AG09309 (cell line): ENCODE results near the gene HDLBP.
"Not testable (repeated sequence)": the region's sequence is repeated elsewhere in the genome, so short reads cannot be mapped to it uniquely, and the experiment has no call there.

Source experiments
- DNase-seq: peaks from one replicate; pipeline ENCODE4 v3.0.0-alpha.2; 2010; ENCODE audit warnings: low read depth
- H3K4me3 ChIP-seq: 2 replicates; pipeline ENCODE4 v1.5.1; 2011; ENCODE audit warnings: mild to moderate bottlenecking, low read depth, low read length, moderate library complexity; ENCODE audit not compliant: control insufficient read depth
- TF ChIP-seq, protein P1 (sequence below): IDR thresholded peaks from 2 replicates; pipeline ENCODE4 v1.5.1; 2011; ENCODE audit warnings: mild to moderate bottlenecking, low read depth, low read length, inconsistent platforms; ENCODE audit not compliant: insufficient read depth, control insufficient read depth; ENCODE audit errors: missing control alignments

Gene HDLBP

DNA sequence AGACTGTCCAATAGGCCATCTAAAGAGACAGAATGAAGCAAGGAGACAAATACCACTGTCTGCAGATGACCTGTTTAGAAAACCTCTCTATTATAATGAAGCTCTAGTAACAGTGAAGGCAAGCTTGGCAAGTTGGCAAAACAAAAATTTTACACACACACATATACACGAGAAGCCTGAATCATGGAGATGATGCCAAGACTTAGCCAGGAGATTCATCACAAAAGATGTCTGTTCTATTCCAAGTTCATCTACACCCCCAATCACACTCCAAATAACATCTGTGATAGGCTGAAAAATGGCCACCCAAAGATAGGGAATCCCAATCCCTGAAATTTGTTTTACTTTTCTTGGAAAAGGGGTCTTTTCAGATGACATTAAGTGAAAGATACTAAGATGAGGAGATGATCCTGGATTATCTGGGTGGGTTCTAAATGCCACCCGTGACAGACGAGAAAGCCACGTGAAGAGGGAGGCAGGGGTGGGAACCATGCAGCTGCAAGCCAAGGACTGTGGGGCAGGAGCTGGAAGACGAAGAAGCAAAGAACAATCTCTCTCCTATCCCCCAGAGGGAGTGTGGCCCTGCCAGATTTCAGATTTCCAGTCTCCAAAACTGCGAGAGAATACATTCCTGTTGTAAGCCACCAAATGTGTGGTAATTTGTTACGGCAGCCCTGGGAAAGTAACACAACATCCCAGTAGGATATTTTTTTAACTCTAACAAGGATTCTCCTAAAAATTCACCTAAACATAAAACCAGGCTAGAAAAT is 20.0 kb downstream of the HDLBP start:
- H3K4me3 ChIP-seq, result no peak overlapping the region
- TF ChIP-seq, protein P1, sequence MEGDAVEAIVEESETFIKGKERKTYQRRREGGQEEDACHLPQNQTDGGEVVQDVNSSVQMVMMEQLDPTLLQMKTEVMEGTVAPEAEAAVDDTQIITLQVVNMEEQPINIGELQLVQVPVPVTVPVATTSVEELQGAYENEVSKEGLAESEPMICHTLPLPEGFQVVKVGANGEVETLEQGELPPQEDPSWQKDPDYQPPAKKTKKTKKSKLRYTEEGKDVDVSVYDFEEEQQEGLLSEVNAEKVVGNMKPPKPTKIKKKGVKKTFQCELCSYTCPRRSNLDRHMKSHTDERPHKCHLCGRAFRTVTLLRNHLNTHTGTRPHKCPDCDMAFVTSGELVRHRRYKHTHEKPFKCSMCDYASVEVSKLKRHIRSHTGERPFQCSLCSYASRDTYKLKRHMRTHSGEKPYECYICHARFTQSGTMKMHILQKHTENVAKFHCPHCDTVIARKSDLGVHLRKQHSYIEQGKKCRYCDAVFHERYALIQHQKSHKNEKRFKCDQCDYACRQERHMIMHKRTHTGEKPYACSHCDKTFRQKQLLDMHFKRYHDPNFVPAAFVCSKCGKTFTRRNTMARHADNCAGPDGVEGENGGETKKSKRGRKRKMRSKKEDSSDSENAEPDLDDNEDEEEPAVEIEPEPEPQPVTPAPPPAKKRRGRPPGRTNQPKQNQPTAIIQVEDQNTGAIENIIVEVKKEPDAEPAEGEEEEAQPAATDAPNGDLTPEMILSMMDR, result no peak
- DNase-seq, result no peak

DNA sequence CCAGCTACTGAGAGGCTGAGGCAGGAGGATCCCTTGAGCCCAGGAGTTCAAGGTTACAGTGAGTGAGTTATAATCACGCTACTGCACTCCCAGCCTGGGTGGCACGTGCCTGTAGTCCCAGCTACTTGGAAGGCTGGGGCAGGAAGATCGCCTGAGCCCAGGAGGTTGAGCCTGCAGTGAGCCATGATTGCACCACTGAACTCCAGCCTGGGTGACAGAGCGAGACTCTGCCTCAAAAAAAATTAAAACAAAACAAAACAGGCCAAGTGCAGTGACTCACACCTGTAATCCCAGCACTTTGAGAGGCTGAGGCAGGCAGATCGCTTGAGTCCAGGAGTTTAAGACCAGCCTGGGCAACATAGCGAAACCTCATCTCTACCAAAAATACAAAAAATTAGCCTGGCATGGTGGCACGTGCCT is 22.1 kb downstream of the HDLBP start:
- H3K4me3 ChIP-seq, DNase-seq: not testable (repeated sequence)

DNA sequence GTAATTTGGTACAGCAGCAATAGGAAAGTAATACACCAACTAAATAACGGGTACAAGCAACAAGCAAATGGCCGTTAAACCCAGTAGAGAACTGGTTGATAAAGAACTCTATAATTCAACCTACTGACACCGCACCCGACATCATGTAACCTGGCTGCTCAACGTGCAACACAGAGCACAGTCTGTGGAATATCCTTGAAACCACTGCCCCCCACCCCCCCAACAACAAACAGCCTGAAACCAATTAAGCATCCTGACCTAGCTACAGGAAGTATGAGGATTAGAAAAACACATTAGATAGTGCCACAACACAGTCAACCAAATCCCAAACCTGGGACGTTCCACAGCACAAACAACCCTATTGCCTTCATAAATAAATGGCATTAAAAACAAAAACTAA is 23.5 kb downstream of the HDLBP start:
- no peak overlapping the region for H3K4me3 ChIP-seq
- DNase-seq, result no peak
- TF ChIP-seq, protein P1, result no peak

DNA sequence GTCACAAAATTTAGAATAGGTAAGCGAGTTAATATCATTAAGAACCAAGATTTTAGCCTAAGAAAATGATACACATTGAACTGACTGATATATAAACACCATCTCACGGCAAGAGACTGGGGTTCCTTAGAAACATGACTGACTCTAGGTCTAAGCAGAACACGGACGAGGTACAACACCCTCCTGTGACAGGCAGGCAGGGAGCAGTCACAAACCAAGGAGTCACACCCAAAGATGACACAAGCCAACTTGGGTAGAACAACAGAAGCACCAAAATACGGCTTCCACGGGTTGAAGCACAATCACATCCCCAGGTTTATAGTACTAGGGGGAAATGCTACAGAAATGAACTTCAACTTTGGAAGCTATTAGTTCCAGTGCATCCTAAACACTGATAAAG is 24.3 kb downstream of the HDLBP start:
- no peak for DNase-seq
- no peak overlapping the region for H3K4me3 ChIP-seq
- TF ChIP-seq, protein P1, result no peak

DNA sequence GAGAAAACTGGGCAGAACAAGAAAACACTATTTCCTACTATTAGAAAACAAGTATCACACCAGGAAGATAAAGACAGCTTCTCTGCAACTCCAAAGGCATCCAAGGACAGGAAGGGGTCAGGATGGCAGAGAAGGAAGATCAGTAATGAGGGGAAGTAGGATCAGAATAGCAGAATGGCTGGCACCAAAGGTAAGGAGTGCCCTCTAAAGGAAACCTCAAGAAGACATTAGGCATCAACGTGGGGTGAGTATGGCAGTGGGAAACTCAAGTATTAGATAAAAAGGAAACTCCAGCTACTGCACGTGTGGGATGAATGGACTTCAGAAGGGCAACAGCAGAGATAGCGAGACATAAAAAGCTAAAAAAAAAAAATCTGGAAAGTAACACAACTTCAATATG is 25.9 kb downstream of the HDLBP start:
- DNase-seq, result no peak
- H3K4me3 ChIP-seq, result no peak overlapping the region
- TF ChIP-seq, protein P1, result no peak

DNA sequence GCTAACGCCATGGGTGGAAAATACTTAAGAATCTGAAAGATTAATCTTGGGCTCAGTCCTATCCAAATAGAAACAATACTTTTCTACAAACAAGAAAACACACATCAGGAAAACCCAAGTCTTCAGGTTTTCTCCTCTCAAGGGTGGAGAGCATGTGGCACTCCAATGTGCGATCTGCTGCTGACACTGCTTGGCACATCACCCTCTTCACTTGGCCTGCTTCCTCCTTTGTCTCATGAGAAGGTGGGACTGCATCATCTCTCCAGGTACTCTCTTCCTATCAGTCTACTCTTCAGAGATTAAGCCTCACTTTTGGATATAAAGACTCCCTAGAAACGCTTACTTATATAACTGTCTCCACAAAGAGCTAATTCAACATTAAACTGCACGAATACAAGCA is 26.4 kb downstream of the HDLBP start:
- no peak for DNase-seq
- TF ChIP-seq, protein P1, result no peak
- no peak overlapping the region for H3K4me3 ChIP-seq

DNA sequence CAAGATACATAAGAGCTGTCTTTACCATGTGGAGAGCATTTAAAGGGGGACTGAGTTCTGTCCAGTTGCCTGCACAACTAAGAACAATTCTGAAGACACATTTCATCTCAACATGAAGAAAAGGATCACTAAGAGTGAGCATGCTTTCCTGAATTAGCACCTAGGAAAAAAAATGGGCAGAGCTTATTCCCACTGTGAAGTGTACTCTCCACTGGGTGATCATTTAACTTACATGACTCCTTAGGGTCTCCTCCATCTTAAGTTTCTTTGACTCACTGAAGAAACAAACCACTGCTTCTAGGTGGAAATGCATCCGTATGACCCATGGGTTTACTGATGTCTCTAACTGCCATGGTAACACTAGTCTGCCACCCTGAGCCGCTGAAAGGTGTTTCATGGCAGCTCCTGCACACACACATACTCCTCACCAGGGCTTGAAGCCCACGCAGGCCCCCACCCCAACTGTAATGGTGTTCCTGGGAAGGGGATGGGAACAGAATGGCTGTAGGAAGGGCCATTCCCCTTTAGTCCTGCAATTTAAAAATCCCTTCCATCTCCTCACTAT is 27.1 kb downstream of the HDLBP start:
- TF ChIP-seq, protein P1, result no peak
- DNase-seq, result no peak
- no peak overlapping the region for H3K4me3 ChIP-seq
